Ishikawa (cell line): Measurements from ENCODE around the gene BRICD5.

ENCODE experiments used
- EP300 ChIP-seq: IDR thresholded peaks from 2 replicates; pipeline ENCODE4 v1.6.1; 2012; ENCODE audit warnings: borderline replicate concordance
- FOXM1 ChIP-seq: IDR thresholded peaks from 2 replicates; pipeline ENCODE4 v1.6.1; 2012; ENCODE audit warnings: low read depth, borderline replicate concordance
- TAF1 ChIP-seq: IDR thresholded peaks from 2 replicates; pipeline ENCODE4 v1.6.1; 2012; ENCODE audit warnings: low read depth, mild to moderate bottlenecking
- ZBTB7A ChIP-seq: IDR thresholded peaks from 2 replicates; pipeline ENCODE4 v1.6.1; 2012; ENCODE audit warnings: low read depth
- TF ChIP-seq, protein P1 (sequence below): IDR thresholded peaks from 2 replicates; pipeline ENCODE4 v1.6.1; 2012
- TF ChIP-seq, protein P2 (sequence below): IDR thresholded peaks from 2 replicates; pipeline ENCODE4 v1.6.1; 2012; ENCODE audit warnings: low read depth, mild to moderate bottlenecking

DNA sequence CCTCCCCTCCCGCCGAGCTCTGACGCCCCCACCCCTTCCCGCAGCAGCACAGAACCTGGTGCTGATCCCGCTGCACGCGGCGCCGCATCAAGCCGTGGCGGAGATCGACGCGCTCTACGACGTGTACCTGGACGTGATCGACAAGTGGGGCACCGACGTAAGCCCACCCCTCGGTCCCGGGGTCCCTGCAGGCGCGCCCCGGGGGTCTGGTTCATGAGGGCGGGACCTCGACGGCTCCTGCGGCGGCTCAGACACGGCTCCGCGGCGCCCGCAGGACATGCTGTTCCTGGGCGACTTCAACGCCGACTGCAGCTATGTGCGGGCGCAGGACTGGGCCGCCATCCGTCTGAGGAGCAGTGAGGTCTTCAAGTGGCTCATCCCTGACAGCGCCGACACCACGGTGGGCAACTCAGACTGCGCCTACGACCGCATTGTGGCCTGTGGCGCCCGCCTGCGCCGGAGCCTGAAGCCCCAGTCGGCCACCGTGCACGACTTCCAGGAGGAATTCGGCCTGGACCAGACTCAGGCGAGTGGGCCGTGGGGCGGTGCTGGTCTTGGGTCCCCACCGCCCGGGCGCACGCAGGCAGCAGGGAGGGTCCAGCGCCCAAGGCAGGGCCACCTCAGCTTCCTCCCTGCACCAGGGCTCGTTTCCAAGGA is 27.0 kb upstream of the BRICD5 start:
- no peak for TF ChIP-seq FOXM1
- TF ChIP-seq TAF1: no peak
- TF ChIP-seq ZBTB7A: no peak
- TF ChIP-seq, protein P1, sequence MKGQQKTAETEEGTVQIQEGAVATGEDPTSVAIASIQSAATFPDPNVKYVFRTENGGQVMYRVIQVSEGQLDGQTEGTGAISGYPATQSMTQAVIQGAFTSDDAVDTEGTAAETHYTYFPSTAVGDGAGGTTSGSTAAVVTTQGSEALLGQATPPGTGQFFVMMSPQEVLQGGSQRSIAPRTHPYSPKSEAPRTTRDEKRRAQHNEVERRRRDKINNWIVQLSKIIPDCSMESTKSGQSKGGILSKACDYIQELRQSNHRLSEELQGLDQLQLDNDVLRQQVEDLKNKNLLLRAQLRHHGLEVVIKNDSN: no peak
- TF ChIP-seq, protein P2, sequence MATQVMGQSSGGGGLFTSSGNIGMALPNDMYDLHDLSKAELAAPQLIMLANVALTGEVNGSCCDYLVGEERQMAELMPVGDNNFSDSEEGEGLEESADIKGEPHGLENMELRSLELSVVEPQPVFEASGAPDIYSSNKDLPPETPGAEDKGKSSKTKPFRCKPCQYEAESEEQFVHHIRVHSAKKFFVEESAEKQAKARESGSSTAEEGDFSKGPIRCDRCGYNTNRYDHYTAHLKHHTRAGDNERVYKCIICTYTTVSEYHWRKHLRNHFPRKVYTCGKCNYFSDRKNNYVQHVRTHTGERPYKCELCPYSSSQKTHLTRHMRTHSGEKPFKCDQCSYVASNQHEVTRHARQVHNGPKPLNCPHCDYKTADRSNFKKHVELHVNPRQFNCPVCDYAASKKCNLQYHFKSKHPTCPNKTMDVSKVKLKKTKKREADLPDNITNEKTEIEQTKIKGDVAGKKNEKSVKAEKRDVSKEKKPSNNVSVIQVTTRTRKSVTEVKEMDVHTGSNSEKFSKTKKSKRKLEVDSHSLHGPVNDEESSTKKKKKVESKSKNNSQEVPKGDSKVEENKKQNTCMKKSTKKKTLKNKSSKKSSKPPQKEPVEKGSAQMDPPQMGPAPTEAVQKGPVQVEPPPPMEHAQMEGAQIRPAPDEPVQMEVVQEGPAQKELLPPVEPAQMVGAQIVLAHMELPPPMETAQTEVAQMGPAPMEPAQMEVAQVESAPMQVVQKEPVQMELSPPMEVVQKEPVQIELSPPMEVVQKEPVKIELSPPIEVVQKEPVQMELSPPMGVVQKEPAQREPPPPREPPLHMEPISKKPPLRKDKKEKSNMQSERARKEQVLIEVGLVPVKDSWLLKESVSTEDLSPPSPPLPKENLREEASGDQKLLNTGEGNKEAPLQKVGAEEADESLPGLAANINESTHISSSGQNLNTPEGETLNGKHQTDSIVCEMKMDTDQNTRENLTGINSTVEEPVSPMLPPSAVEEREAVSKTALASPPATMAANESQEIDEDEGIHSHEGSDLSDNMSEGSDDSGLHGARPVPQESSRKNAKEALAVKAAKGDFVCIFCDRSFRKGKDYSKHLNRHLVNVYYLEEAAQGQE: no peak
- TF ChIP-seq EP300: no peak
